ENCODE data around the gene KRTAP5-3.

Gene KRTAP5-3

DNA sequence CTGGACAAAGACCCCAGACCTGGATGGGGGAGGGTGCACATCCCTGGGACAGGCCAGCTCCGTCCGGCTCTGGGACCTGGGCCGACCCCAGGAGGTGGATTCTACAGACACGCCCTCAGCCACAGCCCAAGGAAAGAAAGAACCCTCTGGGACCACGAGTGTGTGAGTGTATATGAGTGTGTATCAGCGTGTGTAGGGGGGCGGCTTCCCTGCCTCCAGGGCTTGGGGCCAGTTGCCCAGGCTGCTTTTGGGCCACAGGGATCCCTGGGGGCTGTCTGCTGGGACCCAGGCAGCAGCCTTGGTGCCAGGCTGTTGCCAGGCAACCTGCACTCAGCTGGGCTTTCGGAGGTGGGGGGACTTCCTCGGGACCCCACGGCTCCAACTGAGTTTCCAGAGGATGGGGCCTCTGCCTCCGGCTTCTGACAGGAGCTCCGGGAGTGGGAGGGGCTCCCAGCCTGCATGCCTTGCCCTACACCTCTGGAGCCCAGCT, 45.1 kb downstream of the KRTAP5-3 start:
- DNase-seq = no peak

DNA sequence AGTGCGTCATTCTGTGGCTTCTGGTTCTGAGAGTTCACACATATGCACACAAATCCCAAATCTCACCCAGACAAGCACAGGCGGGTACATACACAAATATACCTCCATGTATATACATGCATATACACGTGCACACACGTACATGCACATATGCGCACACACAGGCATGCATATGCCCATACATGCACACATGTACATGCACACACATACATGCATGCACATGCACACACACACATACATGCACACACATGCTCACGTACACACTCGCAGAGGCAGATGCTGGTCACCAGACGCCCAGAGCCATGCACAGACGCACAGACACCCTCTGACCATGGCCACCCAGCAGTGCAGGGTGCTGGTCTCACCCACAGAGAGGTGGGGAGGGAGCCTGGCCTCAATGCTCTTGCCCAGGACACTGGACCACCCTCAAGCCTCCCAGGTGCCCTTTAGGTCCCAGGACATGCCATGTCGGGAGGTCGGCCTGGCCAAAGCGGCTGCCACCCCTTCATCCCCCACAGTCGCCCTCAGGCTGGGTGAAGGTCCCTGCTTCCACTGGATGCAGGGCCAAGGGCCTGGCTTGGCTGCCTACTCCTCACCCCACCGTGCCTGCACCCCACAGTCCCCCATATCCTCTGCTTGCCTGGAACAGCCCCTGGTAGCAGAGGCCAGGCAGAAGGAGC, 45.7 kb downstream of the KRTAP5-3 start:
- no peak for DNase-seq

DNA sequence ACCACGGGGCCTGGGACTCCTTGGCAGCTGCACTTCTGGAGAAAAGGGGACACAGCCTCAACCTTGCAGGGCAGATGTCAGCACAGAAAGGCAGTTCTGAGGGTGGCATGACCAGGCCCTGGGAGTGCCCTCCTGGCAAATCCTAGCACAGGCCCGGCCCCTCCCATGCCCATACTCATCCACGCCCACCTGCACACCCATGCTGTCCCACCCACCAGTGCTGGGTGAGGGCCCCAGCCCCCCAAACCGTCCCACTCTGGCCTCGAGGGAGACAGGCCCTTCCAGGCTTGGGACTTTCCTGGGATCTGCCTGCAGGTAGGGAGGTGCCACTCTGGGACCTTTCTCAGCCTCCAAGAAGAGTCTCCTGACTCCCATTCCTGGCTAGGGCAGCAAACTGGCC, 46.3 kb downstream of the KRTAP5-3 start:
- no peak for DNase-seq

DNA sequence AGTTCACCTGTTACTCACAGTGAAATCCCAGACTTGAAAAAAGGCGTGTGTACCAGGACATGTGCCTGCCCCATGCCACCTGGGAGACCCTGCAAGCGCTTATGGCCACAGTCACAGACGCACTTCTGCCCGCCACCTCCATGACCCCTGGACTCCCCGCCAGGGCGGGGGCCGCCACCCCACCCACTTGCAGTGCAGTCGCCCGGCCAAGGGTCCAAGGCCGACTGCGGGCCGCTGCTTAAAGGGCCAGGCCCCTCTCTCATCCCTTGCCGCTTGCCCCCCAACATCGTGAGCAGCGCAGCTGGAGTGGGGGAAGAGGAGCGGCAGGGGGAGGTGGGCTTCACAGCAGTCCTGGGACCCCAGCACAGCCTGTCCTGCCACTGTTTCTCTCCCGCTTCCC, 47.0 kb downstream of the KRTAP5-3 start:
- DNase-seq = no peak

DNA sequence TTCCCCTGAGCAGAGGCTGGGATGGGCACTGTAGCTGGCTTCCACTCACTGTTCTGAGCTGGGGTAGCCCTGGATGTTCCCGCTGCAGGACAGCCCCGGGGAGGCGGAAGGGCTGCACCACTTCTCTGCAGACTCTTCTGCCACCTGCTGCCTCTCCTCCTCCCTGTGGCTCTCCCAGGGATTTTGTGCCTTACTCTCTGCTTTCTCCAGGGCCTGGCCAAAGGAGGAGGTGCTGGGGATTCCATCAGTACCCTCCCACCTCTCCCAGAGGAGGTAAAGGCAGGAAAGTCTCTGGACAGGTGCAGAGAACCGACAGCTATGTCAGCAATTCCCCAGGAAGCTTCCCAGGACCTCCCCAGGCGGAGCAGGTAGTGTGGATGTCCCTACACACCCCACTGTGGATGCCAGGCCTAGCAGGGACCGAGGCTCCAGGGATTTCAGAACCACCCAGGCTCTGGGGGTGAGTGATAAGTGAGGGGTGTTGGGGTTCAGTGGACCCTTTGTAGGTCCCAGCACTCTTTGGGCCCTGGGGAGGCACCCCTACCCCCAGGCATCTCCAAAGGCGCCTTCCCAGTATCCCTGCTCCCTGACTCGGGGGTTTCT, 47.5 kb downstream of the KRTAP5-3 start:
- no peak for DNase-seq

DNA sequence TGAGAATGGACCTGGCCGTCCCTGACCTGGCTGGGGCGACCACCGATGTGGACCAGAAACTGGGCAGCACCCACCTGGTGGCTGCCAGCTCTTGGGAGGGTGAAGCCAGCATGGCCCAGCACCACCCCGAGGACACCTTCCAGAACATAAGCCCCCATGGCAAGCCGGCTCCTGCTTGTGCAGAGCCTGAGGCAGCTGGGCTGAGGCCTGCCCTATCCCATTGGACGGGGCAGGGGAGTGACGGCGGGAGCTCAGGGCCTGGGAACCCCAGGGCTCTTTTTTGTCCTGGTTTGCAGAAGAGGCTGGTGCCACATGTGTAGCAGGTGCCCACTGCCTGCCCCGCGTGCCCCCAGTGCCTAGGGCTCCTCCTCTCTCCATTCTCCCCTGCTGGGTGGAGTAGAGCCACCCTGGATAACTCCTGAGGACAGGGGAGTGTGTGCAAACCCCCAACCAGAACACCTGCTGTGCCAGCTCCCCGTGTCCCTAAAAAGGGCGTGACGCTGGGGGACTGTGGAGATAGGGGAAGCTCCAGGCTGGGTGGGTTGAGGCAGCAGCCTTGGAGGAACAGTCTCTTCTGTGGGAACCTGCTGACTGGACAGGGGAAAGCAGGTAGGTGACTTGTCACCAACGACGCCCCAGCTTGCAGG, 48.1 kb downstream of the KRTAP5-3 start:
- no peak for DNase-seq

DNA sequence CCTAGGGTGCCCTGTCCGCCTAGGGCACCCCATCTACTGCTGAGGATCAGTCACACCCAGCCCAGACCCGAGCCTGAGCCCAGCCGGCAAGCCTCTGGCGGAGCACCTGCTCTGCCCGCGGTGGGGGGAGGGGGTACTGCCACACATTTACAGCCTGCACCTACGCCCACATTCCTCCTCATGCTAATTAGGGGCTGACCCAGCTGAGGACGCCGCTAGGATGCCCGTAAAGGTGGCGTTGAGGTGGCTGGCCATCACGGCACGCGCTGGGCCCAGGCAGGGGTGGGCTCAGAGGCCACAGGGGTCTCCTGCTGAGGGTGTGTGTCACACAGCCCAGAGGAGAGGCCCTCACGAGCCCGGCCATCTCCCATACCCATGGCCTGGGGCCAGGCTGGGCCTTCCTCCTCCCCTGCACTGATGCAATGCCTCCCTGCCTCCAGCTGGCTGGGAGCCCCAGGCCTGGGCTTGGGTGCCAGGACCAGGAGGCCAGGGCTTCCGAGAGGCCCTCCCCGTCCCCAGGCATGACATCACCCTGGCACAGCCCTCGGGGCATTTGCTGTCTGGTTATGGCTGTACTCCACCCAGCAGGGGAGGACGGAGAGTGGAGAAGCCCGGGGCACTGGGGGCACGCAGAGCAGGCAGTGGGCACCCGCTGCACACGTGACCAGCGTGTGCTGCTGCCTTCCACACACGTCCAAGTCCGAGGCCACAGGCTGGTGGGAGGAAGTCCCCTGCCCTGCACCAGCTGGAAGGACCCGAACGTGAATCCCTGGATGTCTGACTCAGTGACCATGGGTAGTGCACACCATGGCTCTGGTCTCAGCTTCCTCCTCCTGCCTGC, 48.9 kb downstream of the KRTAP5-3 start:
- DNase-seq = peak; percentile 94

DNA sequence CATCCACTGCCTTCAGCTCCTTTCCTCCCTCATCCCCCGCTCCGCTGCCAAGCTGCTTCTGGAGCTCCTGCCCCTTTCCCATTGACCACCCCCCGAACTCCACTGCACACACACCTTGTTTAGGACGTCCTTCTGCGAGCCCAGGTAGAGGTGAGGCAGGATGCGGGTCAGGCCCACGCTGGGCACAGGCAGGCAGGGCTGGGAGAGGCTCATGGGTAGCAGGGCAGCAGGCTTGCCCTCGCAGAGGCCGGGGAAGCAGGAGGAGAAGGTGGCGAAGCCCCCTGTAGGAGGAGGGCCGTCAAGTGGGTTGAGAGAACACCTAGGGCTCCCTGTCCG, 49.5 kb downstream of the KRTAP5-3 start:
- no peak for DNase-seq

DNA sequence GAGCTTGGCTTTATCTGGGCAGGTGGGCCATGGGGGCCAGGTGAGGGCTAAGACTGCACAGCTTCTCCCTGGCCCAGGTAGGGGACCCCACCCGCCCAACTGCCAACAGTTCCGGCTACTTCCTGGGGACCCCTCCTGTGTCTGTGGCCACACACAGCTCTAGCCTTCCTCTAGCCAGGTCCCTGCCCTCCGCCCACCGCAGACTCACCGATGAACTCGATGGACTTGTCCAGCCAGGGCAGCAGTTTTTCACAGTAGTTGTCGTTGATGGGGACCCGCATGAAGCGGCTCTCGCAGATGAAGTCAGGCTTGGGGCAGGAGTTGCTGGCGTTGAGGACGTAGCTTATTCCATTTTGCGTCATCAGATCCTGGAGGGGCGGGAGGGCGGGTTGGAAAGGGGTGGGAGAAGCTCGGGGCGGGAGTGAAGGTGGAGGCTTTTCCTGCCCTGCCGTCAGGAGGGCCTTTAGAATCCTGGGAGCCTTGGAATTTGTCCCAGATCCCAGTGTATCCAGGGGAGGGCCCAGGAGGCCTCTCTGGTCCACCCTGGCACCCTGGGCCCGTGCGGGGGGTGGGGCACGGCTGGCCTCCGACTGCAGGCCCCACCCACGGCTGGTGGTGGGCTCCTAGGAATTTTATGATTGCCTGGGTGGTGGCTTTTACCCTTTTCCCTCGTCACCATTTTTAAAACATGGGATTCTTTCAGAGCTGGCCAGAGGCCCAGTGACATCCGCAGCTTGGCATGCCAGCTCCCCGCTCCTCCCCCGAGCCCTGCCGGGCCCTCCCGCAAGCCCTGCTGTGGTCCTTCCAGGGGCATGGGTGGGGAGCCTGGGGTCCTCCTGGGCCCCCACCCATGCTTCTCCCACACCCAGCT, 50.1 kb downstream of the KRTAP5-3 start:
- peak; percentile 74 for DNase-seq
